Thyroid gland (tissue), 4 donors: Measurements from ENCODE around the gene CCDC24.

ENCODE experiments used
- POLR2A ChIP-seq, 2 donors: fragments of 450-650 bp; IDR thresholded peaks; one replicate each; pipeline ENCODE4 v1.6.1; 2017; ENCODE audit warnings: antibody characterized with exemption in 2 of 2, mild to moderate bottlenecking in 2 of 2, moderate library complexity in 1 of 2
- TF ChIP-seq, protein P1 (sequence below), 6 experiments: fragments of 200-600 bp in 3 of 6; fragments of 450-650 bp in 3 of 6; sonication (generic) in 3 of 6; IDR thresholded peaks; one replicate each; pipeline ENCODE4 v1.5.1; 2016 to 2019; ENCODE audit warnings: antibody characterized with exemption in 6 of 6, mild to moderate bottlenecking in 2 of 6, inconsistent platforms in 1 of 6, moderate library complexity in 1 of 6

DNA sequence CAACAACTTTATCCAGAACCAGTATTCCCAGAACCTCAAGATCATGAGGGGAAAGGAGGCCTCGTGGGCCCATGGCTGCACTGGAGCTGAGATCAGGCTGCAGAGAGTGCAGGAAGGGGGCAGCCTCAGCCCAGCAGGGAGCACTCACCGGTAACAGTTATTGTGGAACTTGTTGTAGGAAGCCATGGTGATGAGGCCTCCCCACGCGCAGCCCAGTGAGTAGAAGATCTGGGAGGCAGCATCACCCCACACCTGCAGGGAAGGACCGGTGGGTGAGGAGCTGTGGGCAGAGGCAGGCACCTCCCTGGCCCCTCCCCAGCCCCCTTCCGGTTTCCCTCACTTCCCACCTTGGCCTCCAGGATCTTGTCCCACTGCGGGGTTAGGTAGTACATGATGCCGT, 10.8 kb downstream of the CCDC24 start:
- TF ChIP-seq, protein P1, sequence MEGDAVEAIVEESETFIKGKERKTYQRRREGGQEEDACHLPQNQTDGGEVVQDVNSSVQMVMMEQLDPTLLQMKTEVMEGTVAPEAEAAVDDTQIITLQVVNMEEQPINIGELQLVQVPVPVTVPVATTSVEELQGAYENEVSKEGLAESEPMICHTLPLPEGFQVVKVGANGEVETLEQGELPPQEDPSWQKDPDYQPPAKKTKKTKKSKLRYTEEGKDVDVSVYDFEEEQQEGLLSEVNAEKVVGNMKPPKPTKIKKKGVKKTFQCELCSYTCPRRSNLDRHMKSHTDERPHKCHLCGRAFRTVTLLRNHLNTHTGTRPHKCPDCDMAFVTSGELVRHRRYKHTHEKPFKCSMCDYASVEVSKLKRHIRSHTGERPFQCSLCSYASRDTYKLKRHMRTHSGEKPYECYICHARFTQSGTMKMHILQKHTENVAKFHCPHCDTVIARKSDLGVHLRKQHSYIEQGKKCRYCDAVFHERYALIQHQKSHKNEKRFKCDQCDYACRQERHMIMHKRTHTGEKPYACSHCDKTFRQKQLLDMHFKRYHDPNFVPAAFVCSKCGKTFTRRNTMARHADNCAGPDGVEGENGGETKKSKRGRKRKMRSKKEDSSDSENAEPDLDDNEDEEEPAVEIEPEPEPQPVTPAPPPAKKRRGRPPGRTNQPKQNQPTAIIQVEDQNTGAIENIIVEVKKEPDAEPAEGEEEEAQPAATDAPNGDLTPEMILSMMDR (IDR thresholded peaks at IDR 0.05), result no peak
- TF ChIP-seq POLR2A (IDR thresholded peaks at IDR 0.05), result no peak
